Hematopoietic multipotent progenitor cell treated with erythropoietin and hydrocortisone succinate and interleukin-3 and kit ligand, for 4 days (in vitro differentiated cells): ENCODE measurements around the gene TAS2R3.

ENCODE experiments used
- DNase-seq: peaks from one replicate; pipeline ENCODE4 v3.0.0-alpha.2; 2015

The TAS2R3 gene

GRCh38 chr7:141788296-141788695, 24.4 kb downstream of the TAS2R3 start:
- DNase-seq, result no peak

- no peak for DNase-seq
Observed at GRCh38 chr7:141789917-141790316, 26.0 kb downstream of the TAS2R3 start, which contains the start of gene TAS2R5. TSS of gene TAS2R5 (plus strand) at chr7:141790217. CDS start at chr7:141790362, 145 bp downstream.

- DNase-seq, result no peak
Observed at GRCh38 chr7:141792526-141792925, 28.6 kb downstream of the TAS2R3 start.
